K562 (cell line): ENCODE results near the gene ODAD2. TPM values are rescaled to one million over a fixed set of nuclear protein-coding genes. Genes with fewer than 3 reads are reported as not detected.

Experiments
- ATAC-seq: fragments of 200-7000 bp; cut with Tn5 transposase; 3 replicates; pipeline ENCODE4 v1.9.1; 2020; ENCODE audit warnings: moderate library complexity
- BruUV-seq: library from RNA; stranded (reverse); fragments of 400-500 nt; replicated peaks from 2 replicates; lab custom pipeline; 2021; lab: Mats Ljungman, UMichigan
- CTCF ChIA-PET: fragments of 300-600 bp; formaldehyde crosslinking; extraction: SDS; loops from one replicate; lab custom pipeline; 2021; ENCODE audit warnings: low intra/inter-chr PET ratio; lab: Yijun Ruan, JAX
- POLR2A ChIA-PET: fragments of 300-600, 350-650 bp; sonication (Branson Sonifier 250); formaldehyde crosslinking; extraction: SDS; loops from one replicate; lab custom pipeline; 2021; ENCODE audit warnings: antibody characterized with exemption, inconsistent platforms; lab: Yijun Ruan, JAX
- DNase-seq, 4 experiments: peaks; one replicate each; pipeline versions ENCODE4 v3.0.0 to v3.0.0-alpha.2; 2011 to 2018; ENCODE audit warnings: low spot score in 3 of 4, mixed read lengths in 3 of 4; ENCODE audit errors: extremely low read depth in 1 of 4
- FAIRE-seq: peaks from 2 replicates; lab custom pipeline; 2011; peaks lifted over from hg19 to GRCh38; lab: Jason Lieb, UNC
- H2AFZ ChIP-seq: 2 replicates; pipeline ENCODE4 v1.6.0; 2011; ENCODE audit warnings: low read depth, low read length, control low read depth, inconsistent platforms
- H3K27ac ChIP-seq: fragments of 200-600 bp; 3 replicates; pipeline ENCODE4 v1.8.0; 2011; ENCODE audit warnings: low read depth, mild to moderate bottlenecking, control low read depth, inconsistent platforms, low read length, moderate library complexity, mixed read lengths; ENCODE audit errors: extremely low read depth
- H3K27me3 ChIP-seq, 2 experiments: fragments of 300-600 bp in 1 of 2; 2 replicates in 1 of 2; 3 replicates in 1 of 2; pipeline versions ENCODE4 v1.6.0 to v1.8.0; 2011; ENCODE audit warnings: inconsistent platforms in 2 of 2, low read length in 2 of 2, mild to moderate bottlenecking in 1 of 2, mixed read lengths in 1 of 2, moderate library complexity in 1 of 2; ENCODE audit not compliant: control insufficient read depth in 2 of 2, insufficient read depth in 2 of 2
- H3K36me3 ChIP-seq: fragments of 300-600 bp; 3 replicates; pipeline ENCODE4 v1.8.0; 2011; ENCODE audit warnings: mild to moderate bottlenecking, low read length, inconsistent platforms; ENCODE audit not compliant: control insufficient read depth, insufficient read depth
- H3K4me1 ChIP-seq, 2 experiments: fragments of 200-600 bp in 1 of 2; replicated peaks in 1 of 2; 2 replicates in 1 of 2; 3 replicates in 1 of 2; pipeline versions ENCODE4 v1.5.1 to v1.8.0; 2011; ENCODE audit warnings: inconsistent platforms in 2 of 2, low read length in 2 of 2, mild to moderate bottlenecking in 1 of 2, mixed read lengths in 1 of 2, moderate library complexity in 1 of 2; ENCODE audit not compliant: control insufficient read depth in 2 of 2, insufficient read depth in 2 of 2
- H3K4me2 ChIP-seq: 2 replicates; pipeline ENCODE4 v1.6.1; 2011; ENCODE audit warnings: low read length, control low read depth, inconsistent platforms, mixed read lengths; ENCODE audit not compliant: insufficient read depth
- H3K4me3 ChIP-seq: fragments of 200-600 bp; sonication (generic), shearing (Covaris generic); 2 replicates; pipeline ENCODE4 v1.5.1; 2016; ENCODE audit warnings: control low read depth, inconsistent platforms
- H3K79me2 ChIP-seq: fragments of 200-600 bp; 3 replicates; pipeline ENCODE4 v1.8.0; 2011; ENCODE audit warnings: low read length, inconsistent platforms; ENCODE audit not compliant: control insufficient read depth, insufficient read depth
- H3K9ac ChIP-seq, 2 experiments: 2 replicates each; pipeline versions ENCODE4 v1.6.0 to v1.6.1; 2011; ENCODE audit warnings: low read depth in 2 of 2, low read length in 2 of 2, control low read depth in 1 of 2, inconsistent platforms in 1 of 2, mild to moderate bottlenecking in 1 of 2, mixed read lengths in 1 of 2; ENCODE audit not compliant: insufficient read depth in 1 of 2
- H3K9me1 ChIP-seq: one replicate; pipeline ENCODE4 v1.6.0; 2011; ENCODE audit warnings: inconsistent platforms, mild to moderate bottlenecking, low read length, moderate library complexity; ENCODE audit not compliant: control insufficient read depth, insufficient read depth
- H3K9me3 ChIP-seq: replicated peaks from 2 replicates; pipeline ENCODE4 v1.5.1; 2011; ENCODE audit warnings: low read depth, low read length, inconsistent platforms; ENCODE audit not compliant: control insufficient read depth, insufficient read depth
- H4K20me1 ChIP-seq: replicated peaks from 2 replicates; pipeline ENCODE4 v1.6.1; 2011; ENCODE audit warnings: low read length, inconsistent platforms, mixed read lengths; ENCODE audit not compliant: control insufficient read depth, insufficient read depth
- FOS ChIP-seq: IDR thresholded peaks from 3 replicates; pipeline ENCODE4 v1.6.1; 2011; ENCODE audit not compliant: insufficient read length; ENCODE audit errors: extremely low read depth
- FOXK1 ChIP-seq: sonication (generic); formaldehyde crosslinking; IDR thresholded peaks from 2 replicates; pipeline ENCODE4 v1.8.0; 2022; ENCODE audit warnings: missing genetic modification reagents, mild to moderate bottlenecking, borderline replicate concordance
- MCM3 ChIP-seq: fragments of 450-650 bp; IDR thresholded peaks from 2 replicates; pipeline ENCODE4 v1.6.1; 2016
- NFATC3 ChIP-seq: fragments of 450-650 bp; IDR thresholded peaks from 2 replicates; pipeline ENCODE4 v1.6.1; 2017; ENCODE audit warnings: mild to moderate bottlenecking
- NR1H2 ChIP-seq: sonication (generic); formaldehyde crosslinking; IDR thresholded peaks from 2 replicates; pipeline ENCODE4 v1.4.0; 2020; ENCODE audit warnings: mild to moderate bottlenecking, missing genetic modification reagents
- POU5F1 ChIP-seq: fragments of 150-350 bp; IDR thresholded peaks from 2 replicates; pipeline ENCODE4 v1.6.1; 2014; ENCODE audit warnings: borderline replicate concordance, low read length, low read depth, mild to moderate bottlenecking; ENCODE audit not compliant: partially characterized antibody
- RBM22 ChIP-seq: fragments of 200-400 bp; formaldehyde crosslinking; IDR thresholded peaks from 2 replicates; pipeline ENCODE4 v1.6.1; 2018; ENCODE audit warnings: low read length, low read depth; ENCODE audit not compliant: poor library complexity, severe bottlenecking
- SAFB2 ChIP-seq: fragments of 200-400 bp; formaldehyde crosslinking; IDR thresholded peaks from 2 replicates; pipeline ENCODE4 v1.6.1; 2018; ENCODE audit warnings: borderline replicate concordance, low read length, low read depth, moderate library complexity; ENCODE audit not compliant: severe bottlenecking
- SRSF9 ChIP-seq: fragments of 200-400 bp; formaldehyde crosslinking; IDR thresholded peaks from 2 replicates; pipeline ENCODE4 v1.6.1; 2017; ENCODE audit warnings: low read depth, low read length, borderline replicate concordance
- TAL1 ChIP-seq: fragments of 450-650 bp; IDR thresholded peaks from 2 replicates; pipeline ENCODE4 v1.6.1; 2016; ENCODE audit warnings: mild to moderate bottlenecking
- TCF3 ChIP-seq: sonication (generic); formaldehyde crosslinking; IDR thresholded peaks from 2 replicates; pipeline ENCODE4 v1.4.0; 2020; ENCODE audit warnings: mild to moderate bottlenecking, missing genetic modification reagents
- ZBTB43 ChIP-seq: sonication (generic); formaldehyde crosslinking; IDR thresholded peaks from 2 replicates; pipeline ENCODE4 v1.8.0; 2023; ENCODE audit warnings: mild to moderate bottlenecking, missing genetic modification reagents
- ZNF57 ChIP-seq: fragments of 450-650 bp; formaldehyde crosslinking; IDR thresholded peaks from 2 replicates; pipeline ENCODE4 v1.4.0; 2020; ENCODE audit warnings: mild to moderate bottlenecking, moderate library complexity
- WGBS: fragments of 100-300 bp; shearing (Covaris generic); methylation state at CpG from one replicate; pipeline ENCODE4 v1.1.6; 2016; ENCODE audit warnings: low coverage, mixed read lengths; ENCODE audit not compliant: insufficient coverage; ENCODE audit errors: missing lambda C conversion rate; 5-methylcytosine and 5-hydroxymethylcytosine counted together
- in situ Hi-C: fragments of 300-500 bp; cut with MboI; formaldehyde crosslinking; loops from 4 replicates; pipeline ENCODE4 v1.15.0; 2018; ENCODE audit warnings: inconsistent platforms, mixed read lengths
- intact Hi-C: fragments of 100-400 bp; cut with micrococcal nuclease; formaldehyde crosslinking; loops from 2 replicates; pipeline ENCODE4 v1.14.2; 2022
- polyA plus RNA-seq, 8 experiments: library from polyadenylated mRNA; depleted of rRNA in 4 of 8; stranded (reverse) in 5 of 8; unstranded in 3 of 8; fragments of >200 nt; fragmentation: Nextera tagmentation in 2 of 8; fragmentation: Illumina TruSeq in 1 of 8; extraction: Ambion mirVana in 2 of 8; extraction: Trizol in 1 of 8; gene quantifications; 2 replicates each; pipeline versions ENCODE4 v1.2.1 to v1.2.3, GENCODE V29; 2011 to 2014; ENCODE audit warnings: inconsistent platforms in 1 of 8, missing spikeins in 1 of 8
- total RNA-seq, 7 experiments: library from RNA; depleted of rRNA in 6 of 7; stranded (reverse); fragments of >200 nt in 6 of 7; fragmentation: Illumina TruSeq in 2 of 7; extraction: Trizol in 2 of 7; gene quantifications; 2 replicates each; pipeline versions ENCODE4 v1.2.1 to v1.2.3, GENCODE V29; 2011 to 2021; ENCODE audit warnings: low replicate concordance in 1 of 7
- TF ChIP-seq, protein P1 (sequence below): fragments of 450-650 bp; IDR thresholded peaks from 2 replicates; pipeline ENCODE4 v1.6.1; 2014; ENCODE audit warnings: low read depth, mild to moderate bottlenecking, moderate library complexity, borderline replicate concordance
- TF ChIP-seq, protein P2 (sequence below): fragments of 450-650 bp; IDR thresholded peaks from 2 replicates; pipeline ENCODE4 v1.6.1; 2017; ENCODE audit warnings: mild to moderate bottlenecking, moderate library complexity

The ODAD2 gene
- total and polyA plus RNA-seq, 9 of the 15 experiments (the other 6 are each of a cell fraction or from before 2014, with no cell fraction given), result not detected

DNA sequence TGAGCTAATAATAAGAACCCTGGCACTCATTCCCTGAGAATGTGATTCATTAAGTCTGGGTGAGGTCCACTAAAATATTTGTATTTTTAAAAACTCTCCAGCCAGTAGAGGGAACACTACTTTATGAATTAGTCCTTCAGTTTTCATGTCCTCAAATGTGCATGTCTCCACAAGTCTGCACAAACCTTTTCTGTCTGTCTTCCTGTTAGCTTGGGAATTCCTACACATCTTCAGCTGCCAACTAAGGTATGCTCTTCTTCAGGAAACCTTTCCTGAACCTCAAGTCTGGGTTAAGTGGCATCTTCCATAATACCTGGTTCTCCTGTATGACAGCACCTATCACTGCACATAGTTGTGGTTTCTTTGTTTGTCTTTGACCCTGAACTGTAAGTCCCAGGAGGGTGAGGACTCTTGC, 133.7 kb downstream of the ODAD2 start:
- Histone ChIP-seq H3K4me1 (no peaks in the 10 kb centered on the region), H3K79me2 (no peaks in the 10 kb centered on the region), H3K27ac (no peak overlapping the region), H3K4me3 (no peak overlapping the region), H3K27me3 (no peaks in the 10 kb centered on the region), H4K20me1 (no peaks in the 10 kb centered on the region), H3K4me2 (no peak overlapping the region), H3K9ac (no peak overlapping the region), H3K9me3 (no peaks in the 10 kb centered on the region), H3K36me3 (no peaks in the 10 kb centered on the region), H3K9me1 (no peaks in the 10 kb centered on the region), H2AFZ (no peak overlapping the region)
- ATAC-seq (no peak), FAIRE-seq (no peak), DNase-seq (no peak)
- intact Hi-C loops, result no loop called here
- TF ChIP-seq ZBTB43 (CRISPR knock-in tag), result no peak
- no peak for TF ChIP-seq TAL1
- no peak for TF ChIP-seq RBM22
- no peak for TF ChIP-seq POU5F1
- TF ChIP-seq SRSF9, result no peak
- ChIA-PET CTCF (no interaction called here), POLR2A (no interaction called here)
- in situ Hi-C loops, result no loop called here
- BruUV-seq, result no TSS peak

DNA sequence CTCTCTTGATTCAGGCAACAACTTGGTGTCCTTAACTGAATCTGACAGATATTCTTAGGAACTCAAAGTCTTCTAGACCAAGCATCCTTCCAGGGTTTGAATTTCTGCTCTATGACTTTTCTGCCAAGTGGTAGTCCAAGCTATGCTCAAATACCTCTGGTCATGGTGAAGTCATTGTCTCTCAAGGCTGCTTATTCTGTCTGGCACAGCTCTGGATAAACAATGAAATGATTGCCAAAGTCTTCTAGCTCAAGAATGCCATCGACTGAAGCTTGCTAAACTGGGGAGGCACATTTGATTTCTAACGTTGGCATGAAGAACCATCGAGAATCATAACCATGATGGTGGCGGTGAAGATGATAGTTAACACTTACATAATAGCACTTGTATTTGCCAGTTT, 137.1 kb downstream of the ODAD2 start:
- Histone ChIP-seq H3K9me3 (no peaks in the 10 kb centered on the region), H3K4me1 (no peaks in the 10 kb centered on the region), H3K36me3 (no peaks in the 10 kb centered on the region), H3K9me1 (no peaks in the 10 kb centered on the region), H3K79me2 (no peaks in the 10 kb centered on the region), H4K20me1 (no peaks in the 10 kb centered on the region), H3K27me3 (no peaks in the 10 kb centered on the region), H3K9ac (no peak overlapping the region), H3K27ac (no peak overlapping the region), H3K4me2 (no peak overlapping the region), H2AFZ (no peak overlapping the region), H3K4me3 (no peak overlapping the region)
- in situ Hi-C loops (no loop called here), intact Hi-C loops (no loop called here)
- ATAC-seq (no peak), FAIRE-seq (no peak), DNase-seq (no peak)
- 3% methylated on average over 4 of the region's 4 CpGs for WGBS
- ChIA-PET CTCF (no interaction called here), POLR2A (no interaction called here)
- BruUV-seq, result no TSS peak
- TF ChIP-seq NR1H2, result no peak
- no peak for TF ChIP-seq SAFB2
- no peak for TF ChIP-seq FOS
- no peak for TF ChIP-seq TCF3 (CRISPR knock-in tag)
- TF ChIP-seq FOXK1 (CRISPR knock-in tag), result no peak
- no peak for TF ChIP-seq MCM3
- TF ChIP-seq, protein P1, sequence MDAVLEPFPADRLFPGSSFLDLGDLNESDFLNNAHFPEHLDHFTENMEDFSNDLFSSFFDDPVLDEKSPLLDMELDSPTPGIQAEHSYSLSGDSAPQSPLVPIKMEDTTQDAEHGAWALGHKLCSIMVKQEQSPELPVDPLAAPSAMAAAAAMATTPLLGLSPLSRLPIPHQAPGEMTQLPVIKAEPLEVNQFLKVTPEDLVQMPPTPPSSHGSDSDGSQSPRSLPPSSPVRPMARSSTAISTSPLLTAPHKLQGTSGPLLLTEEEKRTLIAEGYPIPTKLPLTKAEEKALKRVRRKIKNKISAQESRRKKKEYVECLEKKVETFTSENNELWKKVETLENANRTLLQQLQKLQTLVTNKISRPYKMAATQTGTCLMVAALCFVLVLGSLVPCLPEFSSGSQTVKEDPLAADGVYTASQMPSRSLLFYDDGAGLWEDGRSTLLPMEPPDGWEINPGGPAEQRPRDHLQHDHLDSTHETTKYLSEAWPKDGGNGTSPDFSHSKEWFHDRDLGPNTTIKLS, result no peak
- TF ChIP-seq, protein P2, sequence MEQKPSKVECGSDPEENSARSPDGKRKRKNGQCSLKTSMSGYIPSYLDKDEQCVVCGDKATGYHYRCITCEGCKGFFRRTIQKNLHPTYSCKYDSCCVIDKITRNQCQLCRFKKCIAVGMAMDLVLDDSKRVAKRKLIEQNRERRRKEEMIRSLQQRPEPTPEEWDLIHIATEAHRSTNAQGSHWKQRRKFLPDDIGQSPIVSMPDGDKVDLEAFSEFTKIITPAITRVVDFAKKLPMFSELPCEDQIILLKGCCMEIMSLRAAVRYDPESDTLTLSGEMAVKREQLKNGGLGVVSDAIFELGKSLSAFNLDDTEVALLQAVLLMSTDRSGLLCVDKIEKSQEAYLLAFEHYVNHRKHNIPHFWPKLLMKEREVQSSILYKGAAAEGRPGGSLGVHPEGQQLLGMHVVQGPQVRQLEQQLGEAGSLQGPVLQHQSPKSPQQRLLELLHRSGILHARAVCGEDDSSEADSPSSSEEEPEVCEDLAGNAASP, result no peak
- TF ChIP-seq ZNF57 (CRISPR knock-in tag), result no peak
- TF ChIP-seq NFATC3, result no peak
